HG03066 (cell line): ENCODE results near the gene B3GLCT.

ENCODE experiments used
- ATAC-seq: cut with Tn5 transposase; IDR thresholded peaks from one replicate; pipeline ENCODE4 v1.9.1; 2021; ENCODE audit warnings: low read depth; ENCODE audit not compliant: unreplicated experiment

Gene B3GLCT

DNA sequence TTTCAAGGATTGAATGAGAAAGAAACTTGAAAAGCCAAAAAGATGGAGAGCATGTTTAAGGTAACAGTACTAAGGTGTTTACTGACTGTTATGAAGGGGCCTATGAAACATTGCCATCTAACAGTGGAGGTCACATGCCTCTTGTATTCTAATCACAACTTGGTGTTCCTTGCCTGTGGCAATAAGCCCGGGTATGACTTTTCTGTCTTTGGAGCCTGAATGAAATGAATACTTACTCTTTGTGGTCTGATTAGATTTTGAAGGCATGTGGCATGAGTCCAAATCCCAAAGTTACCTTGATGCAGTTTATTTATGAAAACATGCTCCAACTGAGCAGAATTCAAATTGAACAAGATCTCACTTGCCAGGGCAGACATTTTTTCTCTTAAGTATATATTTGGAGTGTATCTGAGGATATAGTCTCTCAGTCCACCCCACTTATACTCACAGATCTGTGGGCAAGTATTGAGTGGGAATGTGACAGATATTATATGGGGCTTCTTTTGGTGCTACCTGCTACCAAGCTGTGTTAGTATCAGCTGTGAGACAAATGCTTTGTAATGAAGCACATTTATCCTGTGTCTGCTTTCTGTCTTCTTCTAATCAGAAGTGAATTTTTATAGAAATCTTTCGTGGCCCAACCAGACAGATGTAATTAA lies 67.5 kb downstream of the B3GLCT start:
- ATAC-seq, result no peak

DNA sequence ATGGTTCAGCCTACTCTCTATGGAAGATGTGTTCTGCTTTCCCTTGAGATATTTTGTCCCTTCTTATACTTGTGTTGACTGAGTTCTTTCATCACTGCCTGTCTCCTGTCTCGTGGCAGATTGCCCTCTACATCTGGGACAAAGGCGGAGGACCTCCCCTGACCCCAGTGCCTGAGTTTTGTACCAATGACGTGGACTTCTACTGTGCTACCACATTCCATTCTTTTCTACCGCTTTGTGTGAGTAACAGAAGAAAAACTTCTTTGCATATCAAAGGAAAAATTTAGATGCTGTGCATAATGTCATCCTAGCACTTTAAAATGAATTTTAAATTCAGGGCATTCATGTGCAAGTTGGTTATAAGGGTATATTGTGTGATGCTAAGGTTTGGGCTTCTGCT lies 74.6 kb downstream of the B3GLCT start:
- no peak for ATAC-seq

DNA sequence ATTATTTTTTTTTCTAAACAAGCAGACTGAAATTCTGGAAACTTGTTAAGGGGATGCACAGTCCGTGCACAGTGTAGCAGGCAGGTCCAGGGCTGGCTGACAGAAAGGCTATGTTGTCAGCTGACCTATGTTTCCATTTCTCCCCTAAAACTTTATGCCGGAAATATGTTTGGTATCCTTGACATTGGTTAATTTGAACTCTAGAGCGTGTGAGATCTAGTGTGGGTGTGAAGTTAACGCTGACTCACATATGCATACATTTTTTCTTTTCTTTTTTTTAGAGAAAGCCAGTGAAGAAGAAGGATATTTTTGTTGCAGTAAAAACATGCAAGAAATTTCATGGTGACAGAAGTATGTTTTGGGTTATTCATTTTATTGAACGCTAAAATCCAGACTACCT lies 76.6 kb downstream of the B3GLCT start:
- ATAC-seq, result no peak

DNA sequence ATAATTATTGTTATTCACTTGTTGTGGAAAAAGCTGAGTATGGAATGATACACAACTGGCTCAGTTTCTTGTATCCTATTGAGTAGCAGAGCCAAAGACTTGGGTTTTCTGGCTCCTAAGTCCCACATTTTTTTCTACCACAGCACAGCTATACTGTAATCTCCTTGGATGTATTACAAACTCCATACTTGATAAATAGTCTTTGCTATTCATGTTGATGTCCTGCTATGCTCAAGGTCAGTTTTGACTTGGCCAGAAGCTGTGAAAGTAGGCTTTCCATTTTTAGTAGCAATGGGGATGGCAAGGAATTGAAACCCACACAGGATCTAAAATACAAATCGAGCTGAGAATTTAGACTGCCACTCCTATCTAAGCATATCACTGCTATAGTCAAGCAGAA lies 79.1 kb downstream of the B3GLCT start:
- ATAC-seq, result no peak

- ATAC-seq, result no peak
These were observed 83.1 kb downstream of the B3GLCT start for GRCh38 chr13:31282741-31283455.

DNA sequence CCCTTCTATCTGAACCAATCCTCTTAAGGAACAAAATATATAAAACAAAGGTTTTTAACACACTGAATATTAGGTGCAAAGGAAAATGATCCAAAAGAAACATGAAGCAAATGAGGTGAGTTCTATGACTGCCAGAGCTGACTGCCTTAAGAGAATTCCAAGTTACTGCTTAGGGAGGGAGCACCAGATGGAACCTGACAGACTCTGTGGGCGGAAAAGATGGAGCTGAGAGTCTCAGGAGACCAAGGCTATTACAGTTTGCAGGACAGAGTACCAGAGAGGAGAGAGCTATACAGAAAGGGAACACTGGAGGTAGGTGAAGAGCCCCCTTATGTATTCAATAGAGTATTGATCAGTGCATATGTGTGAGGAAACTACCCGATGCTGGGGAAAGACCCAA lies 87.2 kb downstream of the B3GLCT start:
- ATAC-seq, result no peak

DNA sequence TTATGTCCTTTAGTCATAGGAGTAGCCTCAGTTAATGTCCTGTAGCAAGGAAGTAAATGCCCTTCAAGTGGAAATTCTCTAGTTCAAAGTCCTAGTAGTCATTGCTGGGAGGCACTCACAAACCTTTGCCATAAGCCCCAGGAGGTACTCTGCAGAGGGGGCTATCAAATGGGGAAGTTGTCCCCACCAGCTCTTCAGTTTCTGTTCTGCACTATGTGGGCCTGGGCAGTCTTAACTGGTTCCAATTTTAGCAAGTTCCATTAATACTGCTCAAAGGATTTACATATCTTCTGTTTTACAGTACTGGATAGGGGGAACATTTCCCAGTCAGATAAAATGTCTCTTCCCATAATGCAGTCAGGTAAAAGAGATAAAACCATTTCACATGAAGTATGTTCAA lies 101.3 kb downstream of the B3GLCT start:
- ATAC-seq, result no peak

DNA sequence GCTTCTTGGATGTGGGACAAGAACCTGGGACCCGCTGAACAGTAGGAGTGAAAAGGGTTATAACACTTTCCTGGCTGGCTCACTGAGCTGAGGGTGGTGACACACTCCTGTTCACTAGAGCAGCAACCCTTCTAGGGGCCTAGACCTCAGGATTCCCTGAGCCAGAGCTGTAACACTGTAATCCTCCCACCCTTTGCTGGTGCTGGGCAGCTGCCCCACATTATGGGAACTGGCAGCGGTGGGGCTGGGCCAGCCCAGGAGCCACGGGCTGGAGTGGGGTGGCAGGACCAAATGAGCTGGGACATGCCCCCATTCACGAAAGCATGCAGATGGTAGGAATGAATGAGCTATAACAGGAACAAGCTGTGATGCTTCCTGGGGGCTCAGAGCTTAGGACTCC lies 110.6 kb downstream of the B3GLCT start:
- ATAC-seq, result no peak

GRCh38 chr13:31310786-31311185 lies 111.0 kb downstream of the B3GLCT start:
- no peak for ATAC-seq

- no peak for ATAC-seq
These were observed 112.1 kb downstream of the B3GLCT start for GRCh38 chr13:31311921-31312320.

DNA sequence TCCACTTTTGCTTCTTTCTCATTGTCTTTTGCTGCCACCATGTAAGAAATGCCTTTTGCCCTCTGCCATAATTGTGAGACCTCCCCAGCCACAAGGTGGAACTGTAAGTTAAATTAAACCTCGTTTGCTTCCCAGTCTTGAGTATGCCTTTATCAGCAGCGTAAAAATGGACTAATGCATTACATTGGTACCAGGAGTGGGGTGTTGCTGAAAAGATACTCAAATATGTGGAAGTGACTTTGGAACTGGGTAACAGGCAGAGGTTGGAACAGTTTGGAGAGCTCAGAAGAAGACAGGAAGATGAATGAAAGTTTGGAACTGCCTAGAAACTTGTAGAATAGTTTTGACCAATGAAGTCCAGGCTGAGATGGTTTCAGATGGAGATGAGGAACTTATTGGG lies 115.2 kb downstream of the B3GLCT start:
- no peak for ATAC-seq

GRCh38 chr13:31320946-31321345 lies 121.2 kb downstream of the B3GLCT start:
- ATAC-seq, result no peak

GRCh38 chr13:31321457-31321856 lies 121.7 kb downstream of the B3GLCT start:
- no peak for ATAC-seq

- ATAC-seq, result no peak
These were observed 122.3 kb downstream of the B3GLCT start for GRCh38 chr13:31322026-31322425.

DNA sequence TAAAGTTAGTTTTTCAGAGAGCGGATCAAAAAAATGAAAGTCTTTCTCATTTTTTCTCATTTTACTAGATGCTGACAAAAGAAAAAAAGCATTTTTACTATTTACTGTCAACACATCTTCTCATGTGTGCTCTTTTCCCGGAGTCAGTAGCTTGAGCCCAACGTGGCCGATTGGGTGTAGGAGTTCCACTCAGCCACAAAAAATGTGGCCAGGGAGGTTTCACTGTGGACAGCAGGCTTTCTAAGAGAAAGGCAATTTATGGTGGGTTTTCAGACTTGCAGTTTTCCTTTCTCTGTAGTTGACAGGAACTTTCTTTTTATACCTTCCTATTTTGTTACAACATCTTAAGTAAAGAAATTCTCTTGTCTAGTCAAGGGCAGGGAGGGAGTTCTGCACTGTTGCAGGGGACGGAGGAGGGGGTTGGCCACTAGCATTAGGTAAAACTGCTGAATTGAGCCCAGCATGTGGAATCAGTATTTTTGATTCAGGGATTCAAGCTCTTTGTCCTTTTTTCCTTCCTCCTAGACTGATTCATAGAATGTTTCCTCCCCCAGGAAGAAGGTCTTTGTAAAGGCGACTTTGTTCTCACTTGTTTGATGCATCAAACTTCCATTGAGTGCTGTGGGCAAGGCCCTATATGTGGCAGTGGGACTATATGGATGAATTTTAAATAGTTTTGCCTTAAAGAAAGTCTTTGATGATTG lies 123.1 kb downstream of the B3GLCT start:
- ATAC-seq, result no peak

- no peak for ATAC-seq
These were observed 127.5 kb downstream of the B3GLCT start for GRCh38 chr13:31327182-31327860.

- ATAC-seq, result no peak
These were observed 128.9 kb downstream of the B3GLCT start for GRCh38 chr13:31328549-31329235.

DNA sequence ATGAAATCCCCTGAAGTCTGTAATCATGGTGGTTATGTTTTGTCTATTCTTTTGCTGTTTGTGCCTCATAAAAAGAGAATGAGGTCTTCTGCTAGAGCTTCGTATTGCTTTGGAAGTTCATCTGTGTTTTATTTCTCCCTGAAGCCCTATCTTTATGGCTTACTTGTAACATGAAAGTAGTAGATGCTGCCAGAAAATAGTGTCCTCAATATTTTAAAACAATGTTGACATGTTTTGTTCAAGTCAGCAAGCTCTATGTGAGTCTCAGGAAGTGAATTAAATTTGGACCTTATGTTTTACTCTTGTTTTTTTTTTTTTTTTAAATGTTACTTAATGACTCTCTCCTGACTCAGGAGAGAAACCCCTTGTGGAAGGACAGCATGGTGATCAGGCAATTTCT lies 130.5 kb downstream of the B3GLCT start:
- ATAC-seq, result no peak

DNA sequence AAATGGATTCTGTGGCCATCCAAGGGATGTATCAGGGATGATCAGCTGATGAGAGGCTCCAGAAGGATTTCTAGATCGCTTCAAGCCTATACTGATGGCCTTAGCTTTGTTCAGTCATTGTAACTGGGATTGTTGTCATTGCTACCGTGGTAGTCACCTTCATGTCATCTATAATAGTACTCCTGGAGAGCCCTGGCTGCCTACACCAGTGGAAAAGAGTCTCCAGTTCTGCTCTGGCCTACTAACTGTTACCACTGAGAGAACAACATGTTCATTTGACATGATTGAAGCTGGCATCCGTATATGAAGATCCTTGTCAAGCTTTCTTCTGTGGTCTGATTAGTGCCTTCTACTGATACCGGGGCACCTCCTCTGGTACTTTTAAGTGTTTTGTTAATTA lies 131.3 kb downstream of the B3GLCT start:
- no peak for ATAC-seq

DNA sequence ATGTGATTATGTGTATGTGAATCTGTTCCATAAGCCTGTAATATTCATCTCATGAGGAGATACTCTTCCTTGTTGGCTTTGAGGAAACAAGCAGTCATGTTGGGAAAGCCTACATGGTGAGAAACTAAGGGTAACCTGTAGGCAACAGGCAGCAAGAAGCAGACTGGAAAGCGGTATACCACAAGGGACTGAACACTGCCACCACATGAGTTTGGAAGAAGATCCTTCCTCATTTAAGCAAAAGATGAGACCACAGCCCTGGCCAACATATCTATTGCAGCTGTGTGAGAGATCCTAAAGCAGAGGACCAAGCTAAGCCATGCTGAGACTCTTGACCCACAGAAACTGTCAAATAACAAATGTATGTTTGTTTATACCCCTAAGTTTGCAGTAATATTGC lies 134.8 kb downstream of the B3GLCT start:
- no peak for ATAC-seq
